HT1080 (cell line): ENCODE results near the gene PRCP. TPM values are rescaled to one million over a fixed set of nuclear protein-coding genes. Genes with fewer than 3 reads are reported as not detected.
"Not testable (repeated sequence)": the region's sequence is repeated elsewhere in the genome, so short reads cannot be mapped to it uniquely, and the experiment has no call there.

Source experiments
- DNase-seq: peaks from one replicate; pipeline ENCODE4 v3.0.0-alpha.2; 2015; ENCODE audit warnings: low read depth
- polyA plus RNA-seq, 2 experiments: library from polyadenylated mRNA; depleted of rRNA; stranded (reverse); fragments of >200 nt; gene quantifications; 2 replicates each; pipeline ENCODE4 v1.2.3, GENCODE V29; 2015
- total RNA-seq: library from RNA; depleted of rRNA; stranded (reverse); fragments of >200 nt; shearing (Covaris generic); gene quantifications from 2 replicates; pipeline ENCODE4 v1.2.3, GENCODE V29; 2014; rRNA removed

PRCP gene
- total RNA-seq, result 23.1 and 31.0 TPM in 2 replicates
- polyA plus RNA-seq (2015; cell fraction: cytosol; rRNA removed), result 41.4 and 46.5 TPM in 2 replicates
- polyA plus RNA-seq (2015; cell fraction: nucleus; rRNA removed), result 61.6 and 66.9 TPM in 2 replicates

DNA sequence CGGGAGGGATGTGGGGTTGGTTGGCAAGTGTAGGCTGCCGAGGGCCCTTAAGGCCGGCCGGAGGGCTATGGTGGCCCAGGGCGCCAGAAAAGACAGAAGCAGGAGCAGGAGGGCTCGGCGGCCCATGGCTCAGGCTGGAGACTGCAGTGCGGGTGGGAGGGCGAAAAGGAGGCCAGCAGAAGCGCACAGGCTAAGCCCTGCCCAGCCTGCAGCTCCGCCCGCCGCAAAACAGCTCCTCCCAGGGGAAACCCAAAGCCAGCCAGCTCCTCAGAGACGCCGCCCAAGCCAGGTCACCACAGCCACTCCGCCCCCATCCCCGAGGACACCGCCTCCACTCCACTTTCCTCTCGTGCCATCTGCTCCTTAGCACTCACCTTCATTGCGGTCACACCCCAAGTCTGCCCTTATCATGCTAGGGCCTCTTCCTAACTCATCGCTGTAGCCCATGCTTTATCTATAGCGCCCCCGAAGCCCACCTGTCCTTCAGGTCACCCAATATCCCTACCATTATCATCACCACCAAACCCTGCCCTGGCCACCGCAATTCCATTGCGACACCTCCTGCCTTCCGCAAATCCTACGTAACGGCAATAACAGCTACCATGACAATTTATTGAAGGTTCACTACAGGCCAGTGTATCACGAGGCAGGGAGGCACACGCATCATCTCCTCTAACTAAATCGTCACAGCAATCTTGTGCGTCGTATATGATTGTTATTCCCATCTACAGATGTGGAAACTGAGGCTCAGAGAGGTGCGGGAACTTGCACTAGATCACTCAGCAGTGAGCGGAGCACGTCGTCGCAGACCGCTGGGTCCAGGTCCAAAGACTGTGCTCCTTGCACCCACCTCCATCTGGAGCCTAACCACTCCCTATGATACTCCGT is at the start of gene PRCP:
Gene PRCP, minus strand, starts transcription at position 154 of the 888 bp plus-strand sequence. Its CDS starts 28 bp downstream, at position 126.
- DNase-seq, result peak; percentile 95

DNA sequence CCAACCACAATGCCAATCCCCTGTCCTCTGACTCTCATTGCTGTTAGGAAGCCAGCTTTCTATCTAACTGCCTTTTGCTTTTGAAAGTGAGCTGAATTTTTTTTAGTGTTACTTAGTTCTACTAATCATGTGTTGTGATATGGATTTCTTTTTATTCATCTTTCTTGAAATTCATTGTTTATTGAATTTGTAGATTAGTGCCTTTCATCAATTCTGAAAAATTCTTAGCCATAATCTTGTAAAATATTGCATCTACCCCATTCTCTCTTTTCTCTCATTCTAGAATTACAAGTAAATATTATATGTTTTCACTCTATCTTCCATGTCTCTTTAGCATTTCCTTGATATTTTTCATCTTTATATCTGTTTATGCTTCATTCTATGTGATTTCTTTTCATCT is 49.1 kb upstream of the PRCP start:
- no peak for DNase-seq

DNA sequence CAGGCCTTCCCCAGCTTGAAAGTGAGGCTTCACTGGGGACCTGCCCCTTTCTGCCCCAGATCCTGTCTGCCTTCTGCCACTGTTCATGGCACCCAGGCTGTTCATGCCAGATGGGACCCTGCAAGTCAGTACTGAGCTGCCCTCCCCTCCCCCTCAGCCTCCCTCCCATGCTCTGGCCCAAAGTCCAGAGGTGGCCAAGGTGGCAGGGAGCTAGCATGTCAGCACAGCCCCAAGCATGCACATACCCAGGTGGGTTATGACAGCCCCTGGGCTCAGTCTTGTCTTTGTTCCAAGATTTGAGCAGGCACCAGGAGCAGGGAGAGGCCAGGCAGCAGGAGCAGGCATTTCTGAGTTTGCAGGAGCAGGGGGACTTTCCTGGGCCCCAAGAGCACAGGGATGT is 45.5 kb upstream of the PRCP start:
- no peak for DNase-seq

DNA sequence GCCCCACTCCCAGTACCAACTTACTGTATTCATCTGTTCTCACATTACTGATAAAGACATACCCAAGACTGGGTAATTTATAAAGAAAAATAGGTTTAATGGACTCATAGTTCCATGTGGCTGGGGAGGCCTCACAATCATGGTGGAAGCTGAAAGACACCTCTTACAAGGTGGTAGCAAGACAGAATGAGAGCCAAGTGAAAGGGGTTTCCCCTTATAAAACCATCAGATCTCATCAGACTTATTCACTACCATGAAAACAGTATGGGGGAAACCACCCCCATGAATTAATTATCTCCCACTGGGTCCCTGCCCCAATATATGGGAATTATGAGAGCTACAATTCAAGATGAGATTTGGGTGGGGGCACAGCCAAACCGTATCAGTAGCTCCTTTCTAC is 44.8 kb upstream of the PRCP start:
- not testable (repeated sequence) for DNase-seq

DNA sequence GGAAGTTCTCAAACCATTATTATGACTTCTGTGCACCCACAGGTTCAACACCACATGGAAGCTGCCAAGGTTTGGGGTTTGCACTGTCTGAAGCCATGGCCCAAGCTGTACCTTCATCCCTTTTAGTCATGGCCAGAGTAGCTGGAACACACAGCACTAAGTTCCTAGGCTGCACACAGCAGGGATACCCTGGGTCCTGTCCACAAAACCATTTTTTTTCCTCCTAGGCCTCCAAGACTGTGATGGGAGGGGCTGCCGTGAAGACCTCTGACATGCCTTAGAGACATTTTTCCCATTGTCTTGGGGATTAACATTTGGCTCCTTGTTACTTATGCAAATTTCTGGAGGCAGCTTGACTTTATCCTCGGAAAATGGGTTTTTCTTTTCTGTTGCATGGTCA is 44.0 kb upstream of the PRCP start:
- no peak for DNase-seq

DNA sequence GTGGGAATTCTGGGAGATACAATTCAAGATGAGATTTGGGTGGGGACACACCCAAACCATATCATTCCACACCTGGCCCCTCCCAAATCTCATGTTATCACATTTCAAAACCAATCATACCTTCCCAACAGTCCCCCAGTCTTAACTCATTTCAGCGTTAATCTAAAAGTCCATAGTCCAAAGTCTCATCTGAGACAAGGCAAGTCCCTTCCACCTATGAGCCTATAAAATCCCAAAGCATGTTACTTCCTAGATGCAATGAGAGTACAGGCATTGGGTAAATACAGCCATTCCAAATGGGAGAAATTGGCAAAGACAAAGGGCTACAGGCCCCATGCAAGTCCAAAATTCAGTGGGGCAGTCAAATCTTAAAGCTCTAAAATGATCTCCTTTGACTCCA is 43.2 kb upstream of the PRCP start:
- not testable (repeated sequence) for DNase-seq

DNA sequence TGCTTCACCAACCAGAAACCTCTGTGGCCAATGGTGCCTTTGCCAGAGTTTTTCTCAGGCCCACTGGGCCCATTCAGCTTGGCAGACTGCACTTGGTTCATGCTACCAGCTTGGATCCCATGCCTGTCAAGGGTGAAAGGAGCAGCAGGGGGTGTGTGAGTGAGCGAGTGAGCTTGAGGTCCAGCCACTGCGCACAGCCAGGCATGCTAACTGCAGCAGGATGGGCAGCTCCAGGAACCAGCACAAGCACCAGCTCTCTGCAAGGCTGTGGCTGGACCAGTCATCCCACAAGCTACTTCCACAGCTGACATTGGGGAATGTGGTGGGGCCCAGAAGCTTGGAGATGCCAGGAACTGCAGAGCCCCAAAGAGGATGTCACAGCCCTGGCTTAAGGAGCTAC is 42.1 kb upstream of the PRCP start:
- no peak for DNase-seq

DNA sequence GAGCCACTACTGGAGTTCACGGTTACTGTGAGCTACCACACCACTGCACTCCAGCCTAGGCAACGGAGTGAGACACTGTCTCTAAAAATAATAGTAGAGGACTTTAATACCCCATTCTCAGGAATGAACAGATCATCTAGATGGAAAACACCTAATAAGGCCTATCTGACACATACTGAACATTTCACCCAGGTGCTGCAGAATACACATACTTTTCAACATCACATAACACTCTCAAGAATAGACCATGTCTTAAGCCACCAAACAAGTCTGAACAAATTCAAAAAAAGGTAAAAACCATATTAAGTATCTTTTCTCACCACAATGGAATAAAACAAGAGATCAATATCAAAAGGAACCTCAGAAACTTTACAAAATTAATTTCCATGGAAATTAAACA is 39.2 kb upstream of the PRCP start:
- no peak for DNase-seq

DNA sequence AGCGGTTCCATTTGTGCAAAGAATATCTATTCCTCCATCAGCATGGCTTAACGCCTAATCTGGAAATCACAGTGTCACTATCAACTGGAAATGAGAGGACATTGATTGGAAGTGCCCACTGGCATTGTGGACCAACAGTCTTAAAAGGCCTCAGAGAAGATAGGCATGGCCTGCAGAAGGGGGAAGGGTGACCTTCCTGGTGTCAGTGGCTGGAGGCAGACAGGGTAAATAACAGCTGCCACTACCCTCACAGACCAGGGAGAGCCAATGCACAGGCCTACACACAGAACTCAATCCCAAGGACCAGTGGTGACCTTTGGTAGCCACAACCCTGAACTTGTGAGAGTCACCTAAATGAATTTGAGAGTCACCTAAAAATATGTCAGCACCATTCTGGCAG is 37.3 kb upstream of the PRCP start:
- no peak for DNase-seq

DNA sequence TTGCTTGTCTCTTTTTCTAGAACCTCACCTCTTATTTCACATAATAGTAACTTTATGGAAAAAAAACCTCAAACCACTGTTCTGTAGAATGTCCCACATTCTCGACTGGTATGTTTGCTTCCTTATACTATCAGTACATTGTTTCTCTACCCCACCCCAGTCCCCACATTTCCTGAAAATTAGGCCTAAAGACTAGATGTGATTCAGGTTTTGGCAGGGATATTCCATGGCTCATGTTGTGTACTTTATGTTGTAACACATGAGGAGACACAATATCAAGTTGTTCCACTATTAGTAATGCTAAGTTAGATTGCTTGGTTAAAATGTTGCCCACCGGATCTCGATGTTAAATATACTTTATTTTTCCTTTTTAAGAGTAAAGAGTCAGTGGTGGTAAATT is 36.0 kb upstream of the PRCP start:
- no peak for DNase-seq

DNA sequence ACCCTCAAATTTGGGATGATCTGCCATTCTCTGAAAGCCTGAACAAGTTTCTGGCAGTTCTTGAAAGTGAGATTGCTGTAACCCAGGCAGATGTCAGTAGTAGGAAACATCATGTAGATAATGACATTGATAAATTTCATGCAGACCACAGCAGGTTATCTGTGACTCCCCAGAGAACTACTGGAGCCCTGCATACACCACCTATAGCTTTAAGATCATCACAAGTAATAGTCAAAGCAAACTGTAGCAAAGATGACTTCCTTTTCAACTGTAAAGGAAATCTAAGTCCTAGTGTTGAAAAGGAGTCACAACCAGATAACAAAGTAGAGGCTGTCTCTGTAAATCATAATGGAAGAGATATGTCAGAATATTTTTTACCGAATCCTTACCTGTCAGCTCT is 32.3 kb upstream of the PRCP start:
- no peak for DNase-seq

DNA sequence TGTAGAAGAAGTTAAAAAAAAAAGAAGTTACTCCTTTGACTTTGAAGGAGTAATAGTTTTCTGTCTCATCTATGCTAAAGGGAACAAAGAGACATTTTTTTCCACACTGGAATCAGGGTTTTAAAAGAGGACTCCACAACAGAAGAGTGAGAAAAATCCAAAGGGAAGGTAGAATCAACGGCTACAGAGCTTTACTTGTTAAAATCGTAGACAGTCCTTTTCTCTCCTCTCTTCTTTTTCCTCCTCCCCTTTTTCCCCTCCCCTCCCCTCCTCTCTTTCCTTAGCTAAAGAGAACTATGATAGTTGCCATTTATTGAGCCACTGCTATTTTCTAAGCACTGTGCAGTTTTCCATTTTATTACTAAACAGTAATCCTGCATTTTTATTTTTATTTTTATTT is 30.5 kb upstream of the PRCP start:
- no peak for DNase-seq

DNA sequence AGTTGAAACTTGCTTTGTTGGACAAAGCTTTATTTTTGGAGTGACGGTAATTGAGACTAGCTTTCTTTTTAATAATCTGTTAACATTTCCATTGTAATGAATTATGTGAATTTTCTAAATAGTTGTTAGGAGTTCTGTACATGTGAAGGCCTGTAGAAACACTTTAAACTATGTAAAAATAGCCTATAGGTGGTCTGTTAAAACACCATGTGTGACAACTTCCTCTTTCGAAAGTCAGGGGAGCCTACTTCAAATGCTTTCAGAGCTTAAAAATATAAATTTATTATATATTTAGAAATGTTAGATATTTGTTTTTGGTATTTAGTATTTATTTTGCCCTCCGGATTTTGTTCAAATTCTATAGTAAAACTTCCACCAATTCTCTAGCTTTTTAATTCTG is 30.0 kb upstream of the PRCP start:
- no peak for DNase-seq

DNA sequence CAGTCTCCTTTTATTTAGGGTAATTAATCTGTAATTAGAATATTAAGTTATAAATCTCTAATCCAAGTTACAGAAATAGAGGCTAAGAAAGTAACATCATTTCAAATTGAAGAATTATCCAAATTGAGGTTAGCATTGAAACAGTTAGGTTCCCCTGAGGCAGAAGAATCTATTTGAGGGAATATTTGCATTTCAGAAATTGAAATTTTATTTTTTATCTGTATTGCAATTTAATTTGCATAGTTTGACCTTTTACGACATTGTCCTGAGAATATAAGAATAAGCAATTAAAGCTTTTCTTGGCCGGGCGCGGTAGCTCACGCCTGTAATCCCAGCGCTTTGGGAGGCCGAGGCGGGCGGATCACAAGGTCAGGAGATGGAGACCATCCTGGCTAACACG is 28.9 kb upstream of the PRCP start:
- DNase-seq, result no peak

DNA sequence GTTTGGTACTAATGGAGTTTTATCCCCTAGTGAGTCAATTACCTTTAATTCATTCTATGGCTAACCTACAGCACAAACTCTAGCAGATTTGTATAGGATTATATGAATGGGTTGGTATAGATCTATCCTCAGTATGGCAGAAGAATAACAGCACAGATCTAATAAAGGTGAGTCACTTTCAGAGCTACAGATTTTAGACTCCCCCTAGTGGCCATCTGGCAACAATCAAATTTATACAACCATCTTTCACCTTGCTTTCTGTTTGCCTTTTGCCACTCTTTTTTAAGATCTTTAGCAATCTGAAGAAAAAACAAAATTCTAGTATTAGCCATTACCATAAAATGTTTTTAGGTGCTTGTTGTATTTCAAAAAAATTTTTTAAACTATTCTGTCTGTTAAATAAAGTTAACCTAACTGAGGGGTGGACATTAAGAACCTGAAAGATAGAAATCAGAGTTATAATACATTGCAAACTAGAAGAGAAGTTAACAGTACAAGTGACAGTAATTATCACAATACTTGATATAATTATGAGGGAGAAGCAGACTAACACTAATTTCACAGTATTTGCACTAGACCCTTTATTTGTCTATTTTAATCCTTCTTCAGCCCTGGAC is 27.1 kb upstream of the PRCP start:
- DNase-seq, result peak; percentile 44

DNA sequence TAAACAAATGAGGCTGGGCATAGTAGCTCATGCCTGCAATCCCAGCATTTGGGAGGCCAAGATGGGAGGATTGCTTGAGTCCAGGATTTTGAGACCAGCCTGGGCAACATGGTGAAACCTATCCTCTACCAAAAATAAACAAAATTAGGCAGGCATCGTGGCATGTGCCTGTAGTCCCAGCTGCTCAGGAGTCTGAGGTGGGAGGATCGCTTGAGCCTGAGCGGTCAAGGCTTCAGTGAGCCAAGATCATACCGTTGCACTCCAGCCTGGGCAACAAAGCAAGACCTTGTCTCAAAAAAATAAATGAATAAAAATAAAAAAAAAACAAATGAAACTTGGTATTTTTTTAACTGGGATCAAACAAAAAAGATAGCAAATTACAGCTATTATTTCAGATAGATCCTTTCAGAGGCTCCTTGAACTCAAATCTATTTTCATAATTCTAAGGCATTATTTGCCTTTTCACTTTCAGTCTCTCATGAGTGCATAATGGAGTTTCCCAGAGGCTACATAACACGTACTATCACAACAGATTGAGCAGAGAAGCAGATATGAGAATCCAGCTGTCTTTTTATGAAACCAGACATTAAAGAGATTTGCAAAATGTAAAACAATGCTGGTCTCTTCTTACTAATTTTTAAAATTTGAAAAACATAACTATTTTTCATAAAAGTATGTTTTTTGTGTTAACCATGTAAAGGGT is 24.4 kb upstream of the PRCP start:
- no peak for DNase-seq

DNA sequence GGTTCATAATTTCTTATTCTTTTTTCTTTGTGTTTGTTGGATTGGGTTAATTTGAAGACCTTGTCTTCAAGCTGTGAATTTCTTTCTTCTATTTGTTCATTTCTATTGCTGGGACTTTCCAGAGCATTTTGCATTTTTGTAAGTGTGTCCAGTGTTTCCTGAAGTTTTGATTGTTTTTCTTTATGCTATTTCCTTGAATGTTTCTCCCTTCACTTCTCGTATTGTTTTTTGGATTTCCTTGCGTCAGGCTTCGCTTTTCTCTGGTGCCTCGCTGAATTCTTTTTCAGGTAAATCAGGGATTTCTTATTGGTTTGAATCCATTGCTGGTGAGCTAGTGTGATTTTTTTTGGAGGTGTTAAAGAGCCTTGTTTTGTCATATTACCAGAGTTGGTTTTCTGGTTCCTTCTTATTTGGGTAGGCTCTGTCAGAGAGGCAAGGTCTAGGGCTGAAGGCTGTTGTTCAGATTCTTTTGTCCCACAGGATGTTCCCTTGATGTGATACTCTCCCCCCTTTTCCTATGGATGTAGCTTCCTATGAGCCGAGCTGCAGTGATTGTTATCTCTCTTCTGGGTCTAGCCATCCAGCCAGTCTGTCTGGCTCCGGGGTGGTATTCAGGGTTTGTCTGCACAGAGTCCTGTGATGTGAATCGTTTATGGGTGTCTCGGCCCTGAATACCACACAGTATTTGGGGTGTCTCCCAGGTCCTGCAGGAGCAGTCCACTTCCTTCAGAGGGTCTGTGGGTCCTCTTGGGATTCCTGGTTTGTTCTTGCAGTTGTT is 22.4 kb upstream of the PRCP start:
- not testable (repeated sequence) for DNase-seq

DNA sequence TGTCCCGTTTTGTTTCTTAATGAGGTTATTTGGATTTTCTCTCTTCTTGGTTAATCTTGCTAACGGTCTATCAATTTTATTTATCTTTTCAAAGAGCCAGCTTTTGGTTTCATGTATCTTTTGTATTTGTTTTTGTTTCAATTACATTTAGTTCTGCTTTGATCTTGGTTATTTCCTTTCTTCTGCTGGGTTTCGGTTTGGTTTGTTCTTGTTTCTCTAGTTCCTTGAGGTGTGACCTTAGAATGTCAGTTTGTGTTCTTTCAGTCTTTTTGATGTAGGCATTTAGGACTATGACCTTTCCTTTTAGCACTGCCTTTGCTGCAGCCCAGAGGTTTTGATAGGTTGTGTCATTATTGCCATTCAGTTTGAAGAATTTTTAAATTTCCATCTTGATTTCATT is 20.0 kb upstream of the PRCP start:
- not testable (repeated sequence) for DNase-seq

DNA sequence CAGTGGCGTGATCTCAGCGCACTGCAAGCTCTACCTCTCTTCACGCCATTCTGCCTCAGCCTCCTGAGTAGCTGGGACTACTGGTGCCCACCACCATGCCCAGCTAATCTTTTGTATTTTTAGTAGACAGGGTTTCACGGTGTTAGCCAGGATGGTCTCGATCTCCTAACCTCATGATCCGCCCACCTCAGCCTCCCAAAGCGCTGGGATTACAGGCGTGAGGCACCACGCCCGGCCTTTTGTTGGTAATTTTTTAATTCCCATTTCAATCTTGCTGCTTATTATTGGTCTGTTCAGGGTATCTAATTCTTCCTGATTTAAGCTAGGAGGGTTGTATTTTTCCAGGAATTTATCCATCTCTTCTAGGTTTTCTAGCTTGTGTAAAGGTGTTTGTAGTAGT is 19.6 kb upstream of the PRCP start:
- not testable (repeated sequence) for DNase-seq

DNA sequence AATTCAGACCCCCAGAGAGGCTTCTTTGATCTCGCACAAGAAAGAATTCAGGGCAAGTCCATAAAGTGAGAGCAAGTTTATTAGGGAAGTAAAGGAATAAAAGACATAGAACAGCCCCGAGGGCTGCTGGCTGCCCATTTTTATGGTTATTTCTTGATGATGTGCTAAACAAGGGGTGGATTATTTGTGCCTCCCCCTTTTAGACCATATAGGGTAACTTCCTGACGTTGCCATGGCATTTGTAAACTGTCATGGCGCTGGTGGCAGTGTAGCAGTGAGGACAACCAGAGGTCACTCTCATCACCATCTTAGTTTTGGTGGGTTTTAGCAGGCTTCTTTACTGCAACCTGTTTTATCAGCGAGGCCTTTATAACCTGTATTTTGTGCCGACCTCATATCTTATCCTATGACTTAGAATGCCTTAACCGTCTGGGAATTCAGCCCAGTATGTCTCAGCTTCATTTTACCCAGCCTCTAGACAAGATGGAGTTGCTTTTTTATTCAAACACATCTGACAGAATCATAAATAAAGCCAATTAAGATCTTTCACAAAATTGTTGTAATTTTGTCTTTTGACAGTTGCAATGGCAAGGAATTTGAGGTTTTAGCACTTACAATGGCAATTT is 8.9 kb upstream of the PRCP start:
- DNase-seq, result no peak

DNA sequence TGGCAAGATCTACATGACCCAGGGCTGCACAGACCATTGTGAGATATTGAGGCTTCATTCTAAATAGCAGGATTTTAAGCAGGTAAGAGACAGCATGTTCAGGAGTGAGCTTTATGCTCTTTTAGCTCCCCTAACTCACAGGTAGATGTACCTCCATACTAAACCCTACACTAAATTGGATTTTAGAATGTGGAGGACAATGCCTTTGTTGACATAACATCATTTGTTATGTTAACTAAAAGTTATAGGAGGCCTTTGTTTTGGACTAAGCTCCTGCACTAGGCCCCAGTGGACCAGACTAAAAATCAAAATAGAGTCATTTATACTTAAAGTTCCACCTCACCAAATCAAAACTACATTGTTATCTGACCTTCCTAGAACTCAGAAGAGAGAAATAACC is 8.1 kb upstream of the PRCP start:
- no peak for DNase-seq
